GM23338 (cell line): Measurements from ENCODE around the gene PRSS2.

Experiments used
- CTCF ChIP-seq, 2 experiments: fragments of 200-600 bp in 1 of 2; sonication (generic) in 1 of 2; conservative IDR thresholded peaks; 2 replicates each; pipeline versions ENCODE4 v1.5.1 to v1.6.1; 2016 to 2017; ENCODE audit warnings: antibody characterized with exemption in 2 of 2, low read depth in 2 of 2, mild to moderate bottlenecking in 2 of 2, moderate library complexity in 1 of 2
- EZH2 ChIP-seq: fragments of 200-600 bp; sonication (generic); IDR thresholded peaks from one replicate; pipeline ENCODE4 v1.8.0; 2017; ENCODE audit warnings: antibody characterized with exemption, mild to moderate bottlenecking, low read depth; ENCODE audit not compliant: unreplicated experiment

- TF ChIP-seq CTCF (conservative IDR thresholded peaks at IDR 0.05; ENCODE audit: low read depth in 2 of 2) (no peak), EZH2 (no peak)
Observed at GRCh38 chr7:142813699-142814098, 42.9 kb downstream of the PRSS2 start.
